NB4 (cell line): ENCODE data around the gene PBX1.

ENCODE experiments used
- DNase-seq: peaks from one replicate; pipeline ENCODE4 v3.0.0; 2010; ENCODE audit warnings: low read depth
- H3K4me3 ChIP-seq: one replicate; pipeline ENCODE4 v1.5.1; 2011; ENCODE audit warnings: mild to moderate bottlenecking, low read depth, low read length, moderate library complexity
- MYC ChIP-seq: IDR thresholded peaks from 2 replicates; pipeline ENCODE4 v1.6.1; 2011; ENCODE audit warnings: low read depth, low read length
- POLR2A ChIP-seq: IDR thresholded peaks from 2 replicates; pipeline ENCODE4 v1.6.1; 2011; ENCODE audit warnings: mild to moderate bottlenecking; ENCODE audit not compliant: insufficient read length; ENCODE audit errors: extremely low read depth
- TF ChIP-seq, protein P1 (sequence below): IDR thresholded peaks from 2 replicates; pipeline ENCODE4 v1.6.1; 2011; ENCODE audit warnings: low read depth, low read length
- TF ChIP-seq, protein P2 (sequence below): IDR thresholded peaks from one replicate; pipeline ENCODE4 v1.5.1; 2012; ENCODE audit warnings: low read depth, low read length

Gene PBX1

DNA sequence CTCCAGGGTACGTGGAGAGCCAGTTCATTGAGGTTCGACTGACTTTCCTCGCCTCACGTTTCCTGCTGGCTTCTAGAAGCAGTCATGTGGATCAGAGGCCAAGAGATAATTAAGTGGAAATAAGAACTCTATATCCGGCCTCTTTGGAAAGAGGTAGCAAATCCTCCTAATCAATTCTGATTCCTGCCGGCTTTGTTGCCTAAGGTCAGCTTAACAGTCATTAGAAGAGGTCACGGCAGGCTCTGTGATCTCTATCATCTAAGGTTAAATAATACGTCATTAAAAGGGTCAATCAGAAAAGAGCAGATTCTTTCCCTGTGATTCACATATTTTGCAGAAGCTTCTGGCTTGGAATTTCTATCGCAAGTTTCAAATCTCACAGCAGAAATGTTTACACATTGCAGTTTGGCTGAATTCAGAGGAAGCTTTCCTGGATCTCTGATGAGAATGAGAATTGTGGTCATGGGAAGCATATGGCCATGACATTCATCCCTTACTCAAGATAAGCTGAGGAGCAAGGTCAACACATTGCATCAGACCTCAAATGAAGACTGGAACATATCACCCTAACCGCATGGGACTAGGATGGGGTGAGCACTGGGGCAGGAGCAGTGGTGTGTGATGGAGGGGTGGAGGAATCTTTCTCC lies 189.4 kb downstream of the PBX1 start:
- TF ChIP-seq, protein P1, sequence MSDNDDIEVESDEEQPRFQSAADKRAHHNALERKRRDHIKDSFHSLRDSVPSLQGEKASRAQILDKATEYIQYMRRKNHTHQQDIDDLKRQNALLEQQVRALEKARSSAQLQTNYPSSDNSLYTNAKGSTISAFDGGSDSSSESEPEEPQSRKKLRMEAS, result no peak
- no peak for TF ChIP-seq MYC
- no peak for TF ChIP-seq POLR2A
- TF ChIP-seq, protein P2, sequence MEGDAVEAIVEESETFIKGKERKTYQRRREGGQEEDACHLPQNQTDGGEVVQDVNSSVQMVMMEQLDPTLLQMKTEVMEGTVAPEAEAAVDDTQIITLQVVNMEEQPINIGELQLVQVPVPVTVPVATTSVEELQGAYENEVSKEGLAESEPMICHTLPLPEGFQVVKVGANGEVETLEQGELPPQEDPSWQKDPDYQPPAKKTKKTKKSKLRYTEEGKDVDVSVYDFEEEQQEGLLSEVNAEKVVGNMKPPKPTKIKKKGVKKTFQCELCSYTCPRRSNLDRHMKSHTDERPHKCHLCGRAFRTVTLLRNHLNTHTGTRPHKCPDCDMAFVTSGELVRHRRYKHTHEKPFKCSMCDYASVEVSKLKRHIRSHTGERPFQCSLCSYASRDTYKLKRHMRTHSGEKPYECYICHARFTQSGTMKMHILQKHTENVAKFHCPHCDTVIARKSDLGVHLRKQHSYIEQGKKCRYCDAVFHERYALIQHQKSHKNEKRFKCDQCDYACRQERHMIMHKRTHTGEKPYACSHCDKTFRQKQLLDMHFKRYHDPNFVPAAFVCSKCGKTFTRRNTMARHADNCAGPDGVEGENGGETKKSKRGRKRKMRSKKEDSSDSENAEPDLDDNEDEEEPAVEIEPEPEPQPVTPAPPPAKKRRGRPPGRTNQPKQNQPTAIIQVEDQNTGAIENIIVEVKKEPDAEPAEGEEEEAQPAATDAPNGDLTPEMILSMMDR, result no peak
- no peak for DNase-seq

DNA sequence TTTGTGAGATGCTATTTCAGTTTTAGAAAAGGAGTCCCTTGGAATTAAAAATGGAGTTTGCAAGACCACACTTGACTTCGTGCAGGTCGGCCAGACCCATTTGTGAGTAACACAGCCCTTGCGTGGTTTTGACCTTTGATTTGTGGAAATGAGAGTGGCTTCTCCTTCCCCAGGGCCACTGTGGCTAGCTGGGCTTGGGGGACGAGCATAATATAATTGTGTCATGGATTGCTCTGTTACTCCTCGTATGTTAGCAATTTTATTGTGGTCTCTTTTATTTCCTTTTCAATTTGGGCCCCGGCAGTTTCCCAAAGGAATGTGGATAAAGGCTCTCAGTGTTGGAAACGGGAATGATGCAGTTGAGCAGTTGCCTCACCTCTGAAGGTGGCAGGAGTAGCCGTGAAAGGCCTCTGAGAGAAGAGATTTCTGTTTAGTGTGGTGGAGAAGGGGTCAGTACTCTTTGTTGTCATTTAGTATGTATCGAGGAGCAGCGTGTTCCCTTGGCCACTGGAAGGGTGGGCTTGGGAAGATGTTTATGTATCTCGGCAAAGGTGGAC lies 194.6 kb downstream of the PBX1 start:
- TF ChIP-seq MYC, result no peak
- TF ChIP-seq POLR2A, result no peak
- TF ChIP-seq, protein P1, result no peak
- TF ChIP-seq, protein P2, result no peak
- DNase-seq, result no peak

More for the DNA sequence above, 189.4 kb downstream of the PBX1 start:
- H3K4me3 ChIP-seq, result no peak overlapping the region

DNA sequence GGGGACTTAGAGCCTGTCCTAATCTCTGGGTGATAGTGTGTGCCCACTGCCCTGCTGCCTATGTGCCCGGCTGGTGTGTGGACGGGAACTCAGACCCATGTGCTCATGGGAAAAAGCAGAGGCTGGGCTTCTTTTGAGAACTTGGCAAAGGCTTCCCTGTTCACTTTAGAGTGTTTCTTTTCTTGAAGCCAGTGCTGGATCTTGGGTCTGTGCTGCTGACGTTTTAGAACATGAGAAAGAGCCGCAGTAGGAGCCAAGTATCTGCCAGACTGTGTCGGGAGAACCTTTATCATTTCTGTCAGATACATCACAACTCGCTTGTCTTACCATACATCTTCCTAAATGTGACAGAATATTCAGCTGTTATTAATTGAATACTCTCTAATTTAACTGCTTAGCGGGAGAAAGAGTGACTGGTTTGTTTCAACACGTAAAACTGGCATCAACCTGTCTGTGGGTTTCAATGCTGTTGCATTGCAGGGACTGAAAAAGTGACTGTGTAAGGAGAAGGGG lies 195.2 kb downstream of the PBX1 start:
- TF ChIP-seq, protein P2, result no peak
- TF ChIP-seq, protein P1, result no peak
- TF ChIP-seq MYC (no peak), POLR2A (no peak)
- H3K4me3 ChIP-seq, result no peak overlapping the region
- DNase-seq, result no peak

More for the DNA sequence above, 194.6 kb downstream of the PBX1 start:
- no peak overlapping the region for H3K4me3 ChIP-seq

DNA sequence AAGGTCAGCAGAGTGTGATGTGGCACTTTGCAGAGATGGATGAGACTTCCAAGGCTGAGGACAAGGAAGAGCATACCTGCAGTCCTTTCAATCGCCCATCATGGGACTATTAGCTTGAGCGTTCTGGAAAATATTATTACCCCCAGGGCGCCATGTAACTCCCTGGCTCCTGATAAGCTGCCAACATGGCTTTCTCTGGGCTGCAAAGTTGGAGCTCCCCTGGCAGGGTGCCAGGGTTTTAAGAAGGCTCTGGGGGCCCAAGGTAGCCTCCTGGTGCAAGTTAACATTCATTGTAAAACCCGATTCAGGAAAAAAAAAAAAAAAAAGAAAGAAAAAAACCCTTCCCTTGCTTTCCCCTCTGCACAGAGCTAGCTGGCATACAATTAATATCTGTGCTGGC lies 196.7 kb downstream of the PBX1 start:
- no peak overlapping the region for H3K4me3 ChIP-seq
- TF ChIP-seq, protein P1, result no peak
- TF ChIP-seq MYC, result no peak
- no peak for TF ChIP-seq POLR2A
- TF ChIP-seq, protein P2, result no peak
- no peak for DNase-seq

DNA sequence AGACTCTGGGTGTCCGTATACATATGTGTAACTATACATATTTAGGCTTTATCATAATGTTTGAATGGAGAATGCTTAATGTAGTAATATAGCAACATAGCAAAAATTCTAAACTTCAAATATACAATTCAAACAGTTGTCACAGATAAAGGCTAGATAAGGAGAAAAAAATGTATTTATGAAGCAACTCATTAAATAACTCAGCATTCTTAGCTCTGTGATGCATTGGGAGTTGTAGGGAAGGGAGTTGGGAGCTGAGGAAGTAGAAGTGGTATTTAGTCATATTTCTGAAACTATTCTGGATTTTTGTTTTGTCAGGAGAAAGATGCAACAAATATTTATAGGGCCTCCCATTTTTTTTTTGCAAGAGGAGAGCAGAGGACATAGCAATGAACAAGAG lies 197.8 kb downstream of the PBX1 start:
- TF ChIP-seq, protein P2, result no peak
- DNase-seq, result no peak
- H3K4me3 ChIP-seq, result no peak overlapping the region

DNA sequence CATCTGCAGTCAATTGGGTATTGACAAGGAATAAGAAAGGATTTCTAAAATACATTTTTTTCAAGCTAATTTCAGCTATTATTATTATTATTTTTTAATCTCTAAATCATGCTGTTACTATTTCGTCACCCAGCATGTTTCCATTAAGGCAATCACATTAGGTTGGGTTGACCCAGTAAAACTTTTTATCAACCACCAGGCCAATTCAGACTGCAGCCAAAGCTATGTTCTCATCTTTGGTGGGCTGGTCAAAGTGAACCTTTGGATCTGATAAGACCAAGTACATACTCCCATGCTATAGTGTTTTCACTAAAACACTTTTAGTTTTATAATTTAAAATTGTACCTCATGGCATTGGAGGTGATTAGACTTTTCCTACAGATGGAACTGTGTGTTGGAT lies 198.6 kb downstream of the PBX1 start:
- TF ChIP-seq MYC (no peak), POLR2A (no peak)
- TF ChIP-seq, protein P2, result no peak
- TF ChIP-seq, protein P1, result no peak
- no peak overlapping the region for H3K4me3 ChIP-seq
- DNase-seq, result no peak
